Frontal cortex (tissue), 4 donors: ENCODE data around the gene MRPL32. TPM values are rescaled to one million over a fixed set of nuclear protein-coding genes. Genes with fewer than 3 reads are reported as not detected.
"Not testable (repeated sequence)": the region's sequence is repeated elsewhere in the genome, so short reads cannot be mapped to it uniquely, and the experiment has no call there.

Source experiments
- DNase-seq, 2 donors: peaks; one replicate each; pipeline ENCODE4 v3.0.0; 2012; ENCODE audit warnings: low spot score in 2 of 2
- FAIRE-seq: peaks from 2 replicates; lab custom pipeline; 2012; peaks lifted over from hg19 to GRCh38; lab: Jason Lieb, UNC
- total RNA-seq: library from RNA; depleted of rRNA; stranded (reverse); fragments of >200 nt; gene quantifications from one replicate; pipeline ENCODE4 v1.2.3, GENCODE V29; 2014
- donor health status: control.
- donor health status: control.
- donor health status: control.

The MRPL32 gene
- total RNA-seq: 48.5 TPM

DNA sequence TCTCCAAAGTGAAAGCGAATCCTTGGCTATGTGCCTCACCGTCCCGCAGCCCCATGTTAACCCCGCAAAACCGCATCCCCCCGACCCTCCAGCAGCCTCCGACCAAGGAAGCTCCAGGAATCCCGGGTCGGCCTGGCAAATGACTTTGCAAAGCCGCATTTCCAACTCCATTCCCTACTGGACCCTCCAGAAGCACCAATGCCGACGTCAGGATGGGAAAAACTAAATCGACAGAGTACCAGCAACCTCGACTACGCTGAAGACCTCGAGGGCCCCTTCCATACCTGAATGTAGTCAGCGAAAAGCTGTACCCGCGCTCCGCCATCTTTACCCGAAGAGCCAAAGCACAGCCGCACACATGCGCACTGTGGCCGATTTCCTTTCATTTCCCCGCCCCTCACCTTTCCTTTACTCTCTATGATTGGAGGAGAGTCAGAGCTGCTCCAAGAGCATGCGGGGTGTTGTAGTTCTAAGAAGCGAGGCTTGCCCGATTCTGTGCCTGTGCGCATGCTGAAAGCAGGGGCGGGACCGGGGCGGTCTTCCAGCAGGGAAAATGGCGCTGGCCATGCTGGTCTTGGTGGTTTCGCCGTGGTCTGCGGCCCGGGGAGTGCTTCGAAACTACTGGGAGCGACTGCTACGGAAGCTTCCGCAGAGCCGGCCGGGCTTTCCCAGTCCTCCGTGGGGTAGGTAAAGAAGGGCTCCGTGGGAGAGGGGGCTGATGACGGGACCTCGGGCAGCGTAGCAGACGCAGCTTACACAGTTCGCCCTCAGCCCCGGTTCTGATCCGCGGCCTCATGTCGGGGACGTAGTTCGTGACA lies at the start of gene MRPL32, which contains the start of gene PSMA2:
MRPL32 (plus strand) TSS at position 543 of the 818 bp plus-strand sequence; CDS start at position 554, 11 bp downstream.
PSMA2 (minus strand) TSS at position 341 of the 818 bp plus-strand sequence; CDS start at position 325, 16 bp downstream.
- FAIRE-seq: peak; percentile 88
- DNase-seq: peak; percentile 80 to 91

DNA sequence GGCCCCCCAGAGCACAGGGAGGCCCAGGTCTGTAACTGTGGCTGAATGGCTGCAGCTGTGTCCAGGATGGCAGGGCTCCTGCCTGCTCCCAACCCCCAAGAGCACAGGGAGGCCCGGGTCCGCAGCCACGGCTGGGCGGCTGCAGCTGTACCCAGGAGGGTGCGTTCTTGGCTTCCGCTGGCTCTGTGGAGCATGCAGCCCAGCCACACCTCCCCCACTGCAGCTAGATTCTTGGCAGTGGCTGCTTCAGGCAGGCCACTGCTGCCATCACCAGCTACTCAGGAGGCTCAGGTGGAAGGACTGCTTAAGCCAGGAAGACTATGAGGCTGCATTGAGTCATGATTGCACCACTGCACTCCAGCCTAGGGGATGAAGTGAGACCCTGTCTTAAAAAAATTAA lies 48.2 kb upstream of the MRPL32 start:
- FAIRE-seq (no peak), DNase-seq (no peak)

DNA sequence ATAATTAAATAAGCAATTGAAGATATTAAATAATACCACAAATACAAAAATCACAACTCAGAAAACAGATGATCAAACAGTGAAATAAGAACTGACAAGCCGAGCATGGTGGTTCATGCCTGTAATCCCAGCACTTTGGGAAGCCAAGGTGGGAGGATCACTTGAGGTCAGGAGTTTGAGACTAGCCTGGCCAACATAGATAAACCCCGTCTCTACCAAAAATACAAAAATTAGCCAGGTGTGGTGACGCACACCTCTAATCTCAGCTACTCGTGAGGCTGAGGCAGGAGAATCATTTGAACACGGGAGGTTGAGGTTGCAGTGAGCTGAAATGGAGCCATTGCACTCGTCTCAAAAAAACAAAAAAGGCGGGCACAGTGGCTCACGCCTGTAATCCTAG lies 47.0 kb upstream of the MRPL32 start:
- DNase-seq, FAIRE-seq: not testable (repeated sequence)

DNA sequence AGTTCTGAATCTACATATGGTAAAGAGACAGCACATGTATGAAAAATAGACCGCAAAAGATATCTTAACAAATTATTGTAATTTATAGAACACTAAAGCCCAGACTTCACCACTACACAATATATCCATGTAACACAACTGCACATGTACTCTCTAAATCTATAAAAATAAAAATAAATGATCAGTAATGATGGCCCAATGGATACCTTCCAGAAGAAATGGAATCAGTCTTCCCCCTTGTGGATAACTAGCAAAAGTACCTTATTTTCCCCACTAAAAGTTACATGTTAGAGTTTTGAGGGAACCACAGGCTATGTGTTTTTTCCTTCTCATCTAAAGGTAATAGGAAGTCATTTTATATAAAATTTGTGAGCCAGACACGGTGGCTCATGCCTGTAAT lies 46.0 kb upstream of the MRPL32 start:
- DNase-seq (no peak), FAIRE-seq (no peak)

DNA sequence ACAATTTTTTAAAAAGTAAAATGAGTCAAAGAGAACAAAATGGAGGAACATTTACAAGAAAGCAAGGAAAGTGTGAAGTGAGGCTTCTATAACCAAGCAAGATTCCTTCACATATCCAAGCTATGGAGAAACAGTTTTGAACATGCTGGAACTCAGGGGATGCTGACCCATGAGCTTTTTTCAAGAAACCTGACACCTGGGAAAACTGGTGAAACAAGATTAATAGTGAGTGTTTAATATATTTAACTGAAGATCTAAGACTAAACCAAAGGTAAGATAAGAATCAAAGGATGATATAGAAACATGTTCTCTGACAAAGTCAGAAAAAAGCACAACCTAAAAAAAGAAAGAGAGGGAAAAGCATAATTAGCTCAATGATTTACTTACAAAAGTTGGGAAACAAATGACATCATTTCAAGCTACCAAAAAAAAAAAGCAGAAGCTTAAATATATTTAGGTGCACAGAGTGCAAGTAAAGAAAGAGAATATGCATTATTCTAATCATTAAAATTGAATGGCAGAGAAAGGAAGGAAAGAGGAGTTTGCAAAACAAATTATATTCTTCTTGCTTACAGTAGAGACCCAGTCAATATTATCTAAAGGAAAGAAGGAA lies 45.2 kb upstream of the MRPL32 start:
- no peak for FAIRE-seq
- no peak for DNase-seq

DNA sequence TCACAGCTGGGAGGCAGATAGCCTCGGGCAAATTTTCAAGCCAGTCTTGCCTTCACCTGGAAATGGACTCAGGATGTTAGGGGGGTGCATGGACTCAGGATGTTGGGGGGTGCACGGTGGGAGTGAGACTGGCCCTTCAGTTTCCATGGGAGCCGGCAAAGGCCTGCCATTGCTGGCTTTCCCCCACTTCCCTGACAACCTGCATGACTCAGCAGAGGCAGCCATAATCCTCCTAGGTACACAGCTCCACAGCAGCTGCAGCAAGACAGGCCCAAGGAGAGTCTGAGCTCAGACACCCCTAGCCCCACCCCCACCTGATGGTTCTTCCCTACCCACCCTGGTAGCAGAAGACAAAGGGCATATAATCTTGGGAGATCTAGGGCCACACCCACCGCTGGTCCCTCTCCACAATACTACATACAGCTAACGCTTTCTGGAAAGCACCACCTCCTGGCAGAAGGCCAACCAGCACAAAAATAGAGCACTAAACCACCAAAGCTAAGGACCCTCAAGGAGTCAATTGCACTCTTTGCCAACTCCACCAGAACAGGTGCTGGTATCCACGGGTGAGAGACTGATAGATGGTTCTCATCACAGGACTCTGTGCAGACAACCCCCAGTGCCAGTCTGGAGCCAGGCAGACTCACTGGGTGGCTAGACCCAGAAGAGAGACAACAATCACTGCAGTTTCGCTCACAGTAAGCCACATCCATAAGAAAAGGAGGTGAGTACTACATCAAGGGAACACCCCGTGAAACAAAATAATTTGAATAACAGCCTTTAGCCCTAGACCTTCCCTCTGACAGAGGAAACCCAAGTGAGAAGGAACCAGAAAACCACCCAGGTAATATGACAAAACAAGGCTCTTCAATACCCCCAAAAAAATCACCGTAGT lies 38.6 kb upstream of the MRPL32 start:
- FAIRE-seq (no peak), DNase-seq (no peak)

DNA sequence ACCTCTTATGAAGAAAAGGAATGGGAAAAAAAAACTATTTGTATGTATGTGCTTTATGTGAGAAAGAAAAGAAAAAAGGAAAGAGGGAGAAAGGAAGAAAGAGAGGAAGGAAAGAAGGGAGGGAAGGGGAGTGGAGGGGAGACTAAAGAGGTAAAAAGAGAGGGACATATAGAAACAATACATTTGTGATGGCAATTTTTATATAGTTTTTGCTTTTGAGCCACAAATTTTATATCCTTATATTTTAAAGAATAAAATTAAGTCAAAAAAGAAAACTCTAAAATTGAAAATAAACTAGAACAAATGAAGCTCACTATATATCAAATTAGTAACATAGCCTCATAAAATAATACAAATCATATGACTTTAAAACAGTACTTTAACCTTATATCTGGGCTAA lies 31.3 kb upstream of the MRPL32 start:
- FAIRE-seq (no peak), DNase-seq (no peak)

DNA sequence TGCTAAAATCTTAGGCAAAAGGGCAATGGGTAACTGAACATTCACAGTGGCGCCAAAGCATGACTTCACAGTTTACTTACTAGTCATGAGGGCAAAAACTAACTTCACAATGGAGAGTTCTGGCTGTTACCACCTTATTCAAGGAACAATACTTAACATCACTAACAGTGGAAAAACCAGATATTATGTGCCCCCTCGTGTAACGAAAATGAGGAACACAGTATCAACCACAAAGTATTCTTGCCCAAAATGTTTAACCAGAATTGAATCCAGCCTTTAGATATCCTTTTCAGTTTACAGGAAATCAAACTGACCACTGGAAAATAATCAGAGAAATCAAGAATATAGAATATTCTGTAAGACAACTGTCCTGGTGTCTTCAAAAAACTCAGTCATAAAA lies 29.8 kb upstream of the MRPL32 start:
- DNase-seq (no peak), FAIRE-seq (no peak)

DNA sequence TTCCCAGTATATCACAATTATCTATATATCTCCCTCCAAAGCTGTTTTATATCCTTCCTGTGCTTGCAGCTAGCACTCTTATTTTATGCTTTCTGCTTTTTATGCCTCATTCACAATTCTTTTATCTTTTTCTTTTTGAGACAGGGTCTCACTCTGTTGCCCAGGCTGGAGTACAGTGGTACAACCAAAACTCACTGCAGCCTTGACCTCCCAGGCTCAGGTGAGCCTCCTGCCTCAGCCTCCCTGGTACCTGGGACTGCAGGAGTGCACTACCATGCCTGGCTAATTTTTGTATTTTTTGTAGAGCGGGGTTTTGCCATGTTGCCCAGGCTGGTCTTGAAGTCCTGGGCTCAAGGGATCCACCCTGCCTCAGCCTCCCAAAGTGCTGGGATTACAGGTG lies 26.0 kb upstream of the MRPL32 start:
- no peak for FAIRE-seq

DNA sequence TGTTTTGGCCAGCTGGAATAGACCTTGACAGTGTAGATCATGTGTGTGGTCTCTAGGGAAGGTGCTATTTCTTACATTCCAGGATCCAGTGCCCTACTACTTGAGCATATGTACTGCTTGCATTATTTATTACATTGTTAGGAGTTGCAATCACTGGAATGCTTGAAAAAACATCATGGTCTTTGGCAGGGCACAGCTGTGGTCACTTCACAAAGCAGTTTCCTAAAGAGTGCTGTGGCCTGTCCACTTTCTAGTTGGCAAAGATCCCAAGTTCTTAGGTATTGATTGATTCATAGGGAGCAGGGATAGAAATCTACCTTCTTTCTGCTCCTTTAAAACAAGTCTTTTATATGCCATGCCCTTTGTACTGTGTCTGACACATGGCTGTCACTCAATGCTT lies 24.9 kb upstream of the MRPL32 start:
- DNase-seq (no peak), FAIRE-seq (no peak)

More for the DNA sequence above, 26.0 kb upstream of the MRPL32 start:
- no peak for DNase-seq

DNA sequence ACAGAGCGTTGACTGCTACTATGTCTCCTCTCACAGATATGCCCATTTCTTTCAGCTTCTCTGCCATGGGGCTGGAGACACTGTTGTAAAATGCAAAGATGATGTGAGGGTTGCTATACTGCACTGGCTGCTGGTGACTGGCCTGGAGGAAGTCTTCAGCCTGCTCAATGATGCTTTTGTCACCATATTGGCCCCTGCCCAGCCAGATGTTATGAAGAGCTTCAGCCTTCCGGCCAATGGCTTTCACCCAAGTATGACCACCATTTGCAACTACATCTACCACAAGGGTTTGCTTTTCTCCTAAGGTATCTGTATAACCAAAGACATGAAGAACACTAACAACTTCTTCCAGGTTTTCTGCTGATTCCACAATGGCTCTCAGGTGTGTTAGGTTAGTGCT lies 21.9 kb upstream of the MRPL32 start:
- DNase-seq (peak; percentile 14 to 37), FAIRE-seq (no peak)

DNA sequence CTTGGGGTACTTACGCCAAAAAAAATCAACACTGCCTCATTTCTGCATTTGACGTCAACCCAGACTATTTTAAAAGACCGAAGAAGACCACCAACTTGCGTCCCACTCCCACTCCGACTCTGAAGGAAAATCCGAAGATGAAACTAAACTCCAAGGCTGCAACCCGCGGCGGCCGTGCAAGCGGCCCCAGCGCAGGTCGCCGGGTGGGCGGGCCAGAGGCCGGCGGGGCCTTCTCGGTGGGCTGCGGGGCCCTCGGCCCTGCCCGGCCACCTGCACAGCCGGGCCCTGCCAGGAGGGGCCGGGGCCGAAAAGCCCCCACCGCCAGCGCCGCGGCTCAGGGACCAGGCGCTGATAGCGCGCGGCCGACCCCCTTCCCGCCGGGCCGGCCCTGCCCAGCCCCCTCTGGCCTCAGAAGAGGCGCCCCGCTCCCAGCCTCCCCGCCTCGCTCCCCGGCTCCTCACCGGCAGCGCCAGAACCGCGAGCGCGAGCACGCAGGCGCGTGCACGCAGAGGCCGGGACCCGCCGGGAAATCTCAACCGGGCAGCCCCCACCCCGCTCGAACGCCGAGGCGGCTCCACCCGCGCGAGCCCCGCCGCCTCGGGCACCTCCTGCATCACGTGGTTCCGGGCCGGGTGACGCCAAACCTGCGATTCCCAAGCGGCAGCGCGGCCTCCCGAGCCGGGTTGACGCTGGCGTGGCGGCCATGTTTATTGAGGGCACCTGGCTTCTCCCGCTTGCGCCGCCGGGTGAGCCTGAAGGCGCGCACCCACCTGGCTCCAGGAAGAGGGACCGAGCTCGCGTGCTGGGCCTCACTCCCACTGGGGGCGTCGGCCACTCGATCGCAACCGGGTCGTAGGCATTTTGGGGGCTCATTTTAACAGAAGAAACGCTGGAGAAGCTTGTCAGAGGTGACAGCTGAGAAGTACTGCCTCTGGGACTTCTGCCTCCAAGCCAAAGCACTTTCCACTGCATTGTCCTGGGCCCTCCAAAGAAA lies 20.4 kb upstream of the MRPL32 start, which contains the start of gene C7orf25:
C7orf25 (minus strand) TSS at position 617 of the 994 bp plus-strand sequence. CDS start 1,170 bp downstream, outside the sequence.
- peak; percentile 95 to 97 for DNase-seq
- FAIRE-seq: no peak

DNA sequence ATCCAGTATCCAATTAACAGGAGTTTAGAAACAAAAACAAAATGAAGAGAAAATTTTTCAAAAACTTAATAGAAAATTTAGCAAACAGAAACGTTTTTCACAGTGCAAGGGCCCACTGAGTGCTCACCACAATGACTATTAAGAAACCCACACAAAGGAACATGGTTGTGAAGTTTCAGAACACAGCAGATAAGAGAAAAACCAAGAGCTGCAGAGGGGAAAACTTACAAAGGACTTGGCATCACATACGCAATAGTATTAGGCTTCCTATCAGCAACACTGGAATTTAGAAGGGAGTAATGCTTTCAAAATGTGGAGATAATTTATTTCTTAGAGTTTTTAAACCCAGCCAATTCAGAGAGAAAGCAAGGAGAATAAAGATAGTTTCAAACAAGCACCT lies 18.6 kb upstream of the MRPL32 start:
- no peak for FAIRE-seq
- DNase-seq: no peak

DNA sequence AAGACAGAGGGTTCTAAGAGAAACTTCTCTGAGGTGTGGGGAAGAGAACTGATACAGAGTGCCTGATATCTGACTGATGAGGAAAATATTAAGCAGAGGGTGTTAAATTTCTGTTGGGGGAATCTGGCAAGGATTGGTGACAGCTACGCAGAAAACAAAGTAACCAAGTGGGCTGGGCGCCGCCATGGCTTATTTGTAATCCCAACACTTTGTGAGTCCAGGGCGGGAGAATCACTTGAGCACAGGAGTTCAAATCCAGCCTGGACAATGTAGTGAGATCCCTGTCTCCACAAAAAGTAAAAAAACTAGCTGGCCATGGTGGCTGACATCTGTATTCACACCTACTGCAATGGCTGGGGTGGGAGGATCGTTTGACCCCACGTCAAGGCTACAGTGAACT lies 18.2 kb upstream of the MRPL32 start:
- DNase-seq: no peak
- no peak for FAIRE-seq

DNA sequence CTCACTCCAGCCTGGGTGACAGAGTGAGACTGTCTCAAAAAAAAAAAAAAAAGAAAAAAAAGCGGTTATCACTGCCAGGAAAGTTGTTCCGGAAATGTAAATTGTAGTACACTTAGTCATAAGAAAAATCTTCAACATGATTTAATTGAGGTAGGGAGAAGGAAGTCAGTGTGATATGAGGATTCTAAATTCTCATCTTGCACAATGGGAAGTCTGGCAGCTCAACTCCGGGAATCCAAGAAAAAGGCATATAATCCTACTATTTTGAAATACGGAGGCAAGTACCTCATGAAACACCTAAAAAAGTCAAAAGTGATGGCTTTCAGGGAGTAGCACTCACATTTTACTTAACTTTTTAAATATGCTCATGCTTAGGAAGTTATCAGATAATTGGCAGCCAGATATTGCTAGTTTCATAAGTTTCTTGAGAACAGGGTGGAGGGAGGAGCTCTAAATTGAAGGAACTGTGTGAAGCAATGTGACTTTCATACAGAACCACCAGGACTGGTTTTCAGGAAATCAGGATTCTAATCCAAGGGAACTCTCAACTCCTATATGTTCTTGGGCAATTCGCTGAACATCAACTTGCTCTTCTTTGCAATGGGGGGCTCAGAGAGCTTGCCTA lies 17.6 kb upstream of the MRPL32 start:
- DNase-seq (no peak), FAIRE-seq (no peak)

DNA sequence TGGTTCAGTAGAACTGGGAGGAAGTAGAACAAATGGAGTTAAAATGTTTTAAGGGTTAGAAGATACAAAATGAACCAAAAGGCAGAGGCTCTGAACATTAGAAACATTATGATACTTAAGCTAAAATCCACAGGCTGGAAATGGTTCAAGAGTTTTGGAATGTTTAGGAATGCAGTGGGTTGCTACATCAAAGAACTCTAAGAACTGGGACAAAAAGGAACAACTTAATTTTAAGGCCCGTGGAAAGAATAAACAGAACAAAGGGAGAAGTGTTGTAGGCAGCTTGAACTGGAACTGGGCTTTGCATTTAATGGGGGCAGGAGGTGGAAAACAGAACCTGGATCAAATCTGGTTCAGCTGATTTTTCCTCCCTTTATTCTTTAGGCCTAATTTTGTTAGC lies 16.8 kb upstream of the MRPL32 start:
- FAIRE-seq (no peak), DNase-seq (no peak)

DNA sequence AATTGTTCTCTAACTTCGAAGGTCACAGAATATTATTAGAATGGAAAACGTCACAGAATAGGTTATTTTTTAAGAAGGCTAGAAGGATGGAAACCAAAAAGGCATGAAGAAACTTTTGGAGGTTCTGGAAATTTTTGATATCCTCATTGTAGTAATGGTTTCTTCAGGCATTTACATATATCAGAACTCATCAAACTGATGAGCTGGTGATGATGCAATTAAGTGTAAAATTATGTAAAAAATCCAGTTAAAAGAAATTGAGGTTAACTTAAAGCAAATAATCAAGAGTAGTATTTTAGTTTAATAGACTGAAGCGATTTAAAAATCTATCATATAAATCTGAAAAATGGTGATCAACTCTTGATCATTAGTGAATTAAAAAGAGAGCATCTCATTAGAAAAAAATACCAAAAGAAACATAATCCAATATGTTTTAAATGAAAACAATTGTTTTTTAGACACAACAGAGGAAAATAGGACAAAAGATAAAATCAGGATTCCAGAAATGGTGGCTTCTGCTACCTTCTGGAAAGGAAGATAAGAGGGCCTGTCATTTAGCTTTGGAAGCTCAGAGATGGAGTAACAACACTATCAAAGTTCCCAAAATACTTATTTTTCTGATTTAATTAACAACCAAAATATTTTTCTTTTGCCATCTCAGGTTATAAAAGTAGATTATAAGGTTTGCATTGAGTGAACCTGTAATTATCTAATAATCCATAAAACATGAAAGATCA lies 10.0 kb upstream of the MRPL32 start:
- FAIRE-seq (no peak), DNase-seq (no peak)
